ENCODE results near the gene FUNDC2.

Gene FUNDC2

DNA sequence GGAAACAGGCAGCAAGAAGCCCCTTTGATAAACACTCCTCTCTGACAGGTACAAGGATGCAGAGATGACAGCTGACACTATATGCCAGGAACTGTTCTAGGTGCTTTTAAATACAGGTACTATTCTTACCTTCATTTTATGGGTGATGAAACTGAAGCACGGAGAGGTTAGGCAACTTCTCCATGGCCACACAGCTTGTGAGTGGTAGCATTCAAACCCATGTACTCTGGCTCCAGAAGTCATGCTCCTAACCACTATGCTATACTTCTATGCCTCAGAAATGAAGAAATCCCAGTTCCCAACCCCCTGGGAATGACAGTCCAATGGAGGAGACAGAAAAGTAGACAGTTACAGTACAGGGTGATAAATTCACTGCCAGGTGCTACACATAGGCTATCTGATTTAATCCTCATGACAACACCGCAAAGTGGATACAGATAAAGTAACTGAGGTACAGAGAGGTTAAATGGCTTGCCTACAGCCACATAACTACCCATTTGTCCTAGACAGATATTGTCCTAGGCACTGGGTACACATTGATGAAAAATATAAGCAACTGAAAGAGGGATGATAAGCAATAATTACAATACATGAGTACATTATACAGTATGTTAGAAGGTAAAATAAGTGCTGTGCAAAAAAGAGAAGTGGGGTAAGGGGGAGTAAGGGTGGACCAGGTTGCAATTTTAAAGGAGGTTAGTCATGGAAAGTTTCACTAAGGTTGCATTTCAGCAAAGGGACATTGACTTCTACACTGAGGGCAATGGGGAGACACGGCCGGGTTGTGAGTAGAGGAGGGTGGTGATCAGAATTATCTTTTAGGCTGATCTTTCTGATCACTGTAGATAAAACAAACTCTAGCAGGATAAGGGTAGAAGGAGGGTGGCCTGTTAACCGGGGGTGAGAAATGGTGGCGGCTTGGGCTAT is 2.5 kb upstream of the FUNDC2 start:
- no peak for DNase-seq (ENCODE audit: low spot score)

DNA sequence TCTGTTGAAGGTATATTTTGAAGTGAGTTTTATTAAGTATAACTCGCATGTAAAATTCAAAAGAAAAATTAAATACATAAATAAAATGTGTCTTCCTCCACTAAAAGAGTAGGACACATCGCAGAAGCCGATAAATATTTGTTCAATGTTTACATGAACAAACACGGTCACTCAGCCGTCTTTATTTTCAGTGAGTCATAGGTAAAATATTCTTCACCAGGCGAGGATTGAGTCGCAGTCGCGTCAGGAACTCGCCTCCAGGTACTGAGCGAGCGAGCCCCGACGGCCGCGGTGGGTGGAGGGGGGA is 271 bp upstream of the FUNDC2 start:
- DNase-seq (ENCODE audit: low spot score) = no peak

DNA sequence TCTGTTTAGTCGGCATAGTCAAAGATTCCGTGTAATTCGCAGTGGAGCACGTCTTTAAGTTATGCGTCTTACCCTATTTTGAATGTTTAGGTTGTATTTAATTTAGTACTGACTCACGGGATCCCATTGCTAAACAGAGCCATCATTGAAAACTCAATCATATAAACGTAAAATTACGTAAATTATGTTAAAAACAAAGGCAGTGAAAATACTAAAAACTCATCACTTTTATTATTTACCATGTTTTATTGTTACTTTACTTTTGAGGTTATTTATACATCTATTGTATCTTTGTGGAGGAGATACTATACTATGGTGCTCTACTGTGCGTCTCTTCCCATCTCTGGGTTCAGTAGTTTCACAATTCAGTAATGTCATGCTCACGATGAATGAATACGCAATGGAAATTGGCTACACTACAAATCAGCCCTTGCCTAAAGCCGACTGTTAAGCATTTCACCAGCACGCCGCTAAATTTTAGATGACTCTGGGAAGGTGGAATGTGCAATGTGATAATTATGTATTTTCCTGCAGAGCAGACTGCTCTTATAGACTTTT is 944 bp downstream of the FUNDC2 start:
- peak; percentile 46 for DNase-seq (ENCODE audit: low spot score)

DNA sequence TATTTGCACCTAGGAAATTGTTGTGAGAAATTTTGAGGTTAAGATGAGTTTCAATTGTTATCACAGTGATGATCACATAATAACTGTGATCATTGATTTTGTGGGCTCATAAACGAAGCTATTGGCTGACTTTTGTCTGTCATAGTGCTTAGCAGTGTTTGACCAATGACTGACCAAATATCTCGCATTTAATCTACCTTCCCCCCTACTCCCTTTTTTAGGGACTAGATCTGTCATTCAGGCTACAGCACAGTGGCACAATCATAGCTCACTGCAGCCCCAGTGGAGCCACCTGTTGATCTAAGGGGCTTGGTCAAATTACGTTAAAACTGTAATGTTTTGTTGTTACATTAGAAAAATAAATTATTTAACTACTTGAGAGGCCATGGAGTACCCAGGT is 1.5 kb downstream of the FUNDC2 start:
- DNase-seq (ENCODE audit: low spot score) = no peak

DNA sequence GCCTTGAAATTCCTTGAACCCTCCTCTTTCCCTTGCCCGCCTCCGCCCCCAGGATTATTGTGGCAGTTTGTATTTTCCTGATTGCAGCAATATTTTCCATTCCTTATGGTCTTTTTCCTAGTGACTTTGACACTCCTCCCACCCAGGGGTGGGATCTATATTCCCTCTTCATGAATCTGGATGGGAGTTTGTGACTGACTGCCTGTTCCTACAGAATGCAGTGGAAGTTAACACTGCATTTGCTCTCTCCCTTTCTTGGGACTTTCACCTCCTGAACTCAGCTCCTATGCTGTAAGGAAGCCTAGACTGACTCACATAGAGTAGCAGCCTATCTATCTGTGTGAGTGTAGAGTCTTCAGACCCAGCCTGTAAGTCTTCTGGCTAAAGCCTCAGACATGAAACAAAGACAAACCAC is 2.2 kb downstream of the FUNDC2 start:
- DNase-seq (ENCODE audit: low spot score) = peak; percentile 2

DNA sequence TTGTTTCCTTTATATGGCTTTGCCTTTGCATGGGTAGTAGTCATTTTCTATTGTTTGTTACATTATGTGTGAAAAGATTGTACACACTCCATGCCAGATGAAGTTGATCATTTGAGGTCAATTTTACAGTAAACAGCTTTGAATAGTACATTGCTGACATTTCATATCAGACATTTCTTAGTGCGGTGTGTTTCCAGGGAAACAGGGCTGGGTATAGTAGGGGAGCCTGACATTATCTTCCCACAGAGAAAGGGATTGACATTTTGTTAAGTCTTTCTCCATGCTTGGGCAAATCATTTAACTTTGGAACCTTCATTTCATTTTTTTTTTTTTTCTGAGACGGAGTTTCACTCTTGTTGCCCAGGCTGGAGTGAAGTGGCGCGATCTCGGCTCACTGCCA is 5.0 kb downstream of the FUNDC2 start:
- no peak for DNase-seq (ENCODE audit: low spot score)

DNA sequence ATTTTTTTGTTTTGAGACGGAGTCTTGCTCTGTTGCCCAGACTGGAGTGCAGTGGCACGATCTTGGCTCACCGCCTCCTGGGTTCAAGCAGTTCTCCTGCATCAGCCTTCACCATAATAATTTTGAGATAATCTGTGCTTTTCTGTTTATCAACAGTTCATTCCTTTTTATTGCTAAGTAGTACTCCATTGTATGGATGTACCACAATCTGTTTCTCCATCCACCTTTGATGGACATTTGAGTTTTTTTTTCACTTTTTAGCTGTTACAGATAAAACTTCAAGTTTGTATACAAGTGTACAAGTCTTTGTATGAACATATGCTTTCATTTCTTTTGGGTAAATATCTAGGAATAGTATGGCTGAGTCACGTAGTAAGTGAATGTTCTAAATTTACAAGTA is 9.0 kb downstream of the FUNDC2 start:
- no peak for DNase-seq (ENCODE audit: low spot score)

DNA sequence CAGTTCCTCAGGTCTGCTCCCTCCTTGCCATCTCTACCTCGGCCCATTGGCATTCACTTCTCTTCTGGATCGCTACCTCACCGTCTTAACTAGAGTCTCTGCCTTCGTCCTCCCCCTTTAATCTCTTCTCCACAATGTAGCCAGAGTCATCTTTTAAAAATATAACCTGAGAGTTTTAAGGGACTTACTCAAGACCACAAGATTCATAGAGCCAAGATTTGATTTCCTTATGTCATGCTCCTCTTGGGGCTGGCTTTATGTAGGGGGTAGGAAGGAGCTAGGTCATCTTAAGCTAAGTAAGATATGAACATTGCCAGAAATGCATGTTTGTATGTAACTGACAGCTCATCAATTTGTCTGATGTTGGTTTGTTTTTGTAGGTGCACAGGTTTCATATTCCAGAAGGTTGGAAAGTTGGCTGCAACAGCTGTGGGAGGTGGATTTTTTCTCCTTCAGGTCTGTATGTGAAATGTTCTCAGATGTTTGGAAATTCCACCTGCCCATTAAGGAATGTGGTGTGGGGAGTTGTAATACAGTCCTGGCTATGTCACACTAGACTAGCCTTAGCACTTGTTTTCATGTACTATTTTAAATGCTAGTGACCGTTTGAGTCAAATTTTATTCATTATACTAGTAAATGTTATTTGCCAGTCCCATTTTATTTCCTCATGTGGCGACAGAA is 19.6 kb downstream of the FUNDC2 start:
- no peak for DNase-seq (ENCODE audit: low spot score)

DNA sequence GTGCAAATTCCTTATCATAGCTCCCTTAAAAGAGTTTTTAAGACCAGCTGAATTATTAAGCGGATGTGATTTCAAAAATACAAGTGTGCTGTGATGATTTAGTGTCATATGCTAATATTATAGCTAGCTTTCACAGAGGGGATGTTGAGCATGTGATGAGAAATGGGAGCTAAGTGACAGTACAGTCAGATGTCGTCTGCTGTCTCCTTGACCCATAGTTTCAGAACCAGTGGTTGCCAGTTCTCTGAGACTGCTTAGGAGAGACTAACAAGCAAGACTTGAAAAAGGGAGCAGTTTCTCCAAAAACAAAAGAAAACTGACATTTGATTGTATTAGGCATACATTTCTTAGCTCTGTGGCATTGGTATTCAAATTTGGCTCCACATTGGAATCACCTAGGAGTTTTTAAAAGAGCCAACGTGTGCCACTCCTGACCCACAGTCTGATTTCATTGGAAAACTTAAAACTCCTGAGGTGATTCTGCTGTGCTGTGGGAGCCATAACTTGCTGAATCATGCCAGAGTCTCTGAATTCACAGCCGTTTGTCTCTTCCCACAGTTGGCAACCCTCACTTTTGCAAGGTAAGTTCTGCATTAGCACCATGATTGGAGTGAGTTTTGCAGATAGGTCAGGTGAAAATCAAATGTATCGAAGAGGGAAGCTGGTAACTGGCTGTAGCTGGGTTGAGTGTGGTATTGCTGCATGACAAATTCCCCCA is 20.3 kb downstream of the FUNDC2 start:
- no peak for DNase-seq (ENCODE audit: low spot score)

DNA sequence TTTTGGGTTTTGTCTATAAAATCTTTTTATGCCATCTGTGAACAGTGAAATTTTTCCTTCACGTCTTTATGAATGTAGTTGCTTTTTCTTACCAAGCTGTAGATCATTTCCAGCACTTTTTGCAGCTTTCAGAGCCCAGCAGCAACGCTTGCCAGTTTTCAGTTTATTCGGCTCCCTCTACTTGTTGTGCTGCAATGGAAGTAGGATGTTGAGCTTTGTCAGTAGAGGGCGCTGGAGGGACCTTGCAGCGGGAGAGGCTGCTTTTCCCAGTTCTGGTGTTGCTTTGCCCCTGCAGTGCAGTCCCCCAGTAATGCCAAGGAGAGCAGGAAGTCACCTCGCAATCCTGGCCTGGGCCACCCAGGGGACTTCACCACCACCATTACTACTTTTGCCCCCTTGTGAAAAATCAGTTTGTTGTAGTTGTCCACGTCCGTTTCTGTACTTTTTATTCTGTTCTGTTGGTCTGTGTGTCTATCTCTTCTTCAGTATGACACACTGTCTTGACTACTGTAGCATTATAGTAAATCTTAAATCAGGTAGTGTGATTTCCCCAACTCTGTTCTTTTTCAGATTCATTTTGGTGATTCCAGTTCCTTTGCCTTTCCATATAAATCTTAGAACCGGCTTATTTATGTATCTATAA is 22.5 kb downstream of the FUNDC2 start:
- DNase-seq (ENCODE audit: low spot score) = peak; percentile 55

DNA sequence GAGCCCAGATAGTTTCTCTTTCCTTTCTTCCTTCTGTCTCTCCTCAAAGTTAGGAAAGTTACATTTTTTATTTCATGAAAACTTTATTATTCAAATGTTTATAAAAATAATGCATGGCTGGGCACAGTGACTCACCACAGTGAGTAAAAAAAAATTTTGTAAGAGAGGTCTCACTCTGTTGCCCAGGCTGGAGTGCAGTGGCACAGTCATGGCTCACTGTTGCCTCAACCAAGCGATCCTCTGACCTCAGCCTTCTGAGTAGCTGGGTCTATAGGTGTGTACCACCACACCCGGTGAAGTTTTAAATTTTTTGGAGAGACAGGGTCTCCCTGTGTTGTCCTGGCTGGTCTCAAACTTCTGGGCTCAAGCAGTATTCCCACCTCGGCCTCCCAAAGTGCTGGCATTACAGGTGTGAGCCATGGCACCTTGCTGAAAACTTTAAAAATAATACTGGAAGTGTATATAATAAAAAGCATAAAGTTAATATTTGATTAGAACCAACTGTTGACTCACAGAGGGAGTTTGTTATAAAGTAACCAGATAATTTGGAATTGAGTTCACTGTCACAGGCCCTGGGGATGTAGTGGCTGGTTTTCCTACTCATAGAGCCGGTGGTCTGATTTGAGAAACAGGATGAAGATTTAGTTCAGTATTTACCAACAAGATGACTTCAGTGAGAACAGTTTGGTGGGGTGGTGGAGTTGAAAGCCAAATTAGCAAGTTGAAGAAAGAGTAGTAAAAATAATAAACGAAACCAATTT is 26.3 kb downstream of the FUNDC2 start:
- DNase-seq (ENCODE audit: low spot score) = no peak

DNA sequence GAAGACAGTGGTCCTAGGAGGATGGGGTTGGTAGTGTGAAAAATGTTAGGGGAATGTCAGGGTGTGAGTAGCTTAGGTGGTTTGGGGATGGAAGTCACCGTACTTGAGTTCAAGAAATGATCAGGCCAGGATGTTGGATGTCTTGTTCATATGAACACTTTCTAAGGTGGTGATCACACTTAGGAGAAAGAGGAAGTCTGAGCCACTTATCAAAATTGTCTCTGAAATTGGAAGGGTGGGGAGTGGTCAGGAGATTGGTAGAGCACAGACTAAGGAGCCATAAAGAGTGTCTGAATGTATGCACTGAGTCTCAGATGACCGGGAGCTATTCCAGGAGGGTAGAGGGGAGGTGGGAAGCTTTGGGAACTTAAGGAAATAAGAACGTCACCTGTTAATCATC is 27.0 kb downstream of the FUNDC2 start:
- DNase-seq (ENCODE audit: low spot score) = no peak

DNA sequence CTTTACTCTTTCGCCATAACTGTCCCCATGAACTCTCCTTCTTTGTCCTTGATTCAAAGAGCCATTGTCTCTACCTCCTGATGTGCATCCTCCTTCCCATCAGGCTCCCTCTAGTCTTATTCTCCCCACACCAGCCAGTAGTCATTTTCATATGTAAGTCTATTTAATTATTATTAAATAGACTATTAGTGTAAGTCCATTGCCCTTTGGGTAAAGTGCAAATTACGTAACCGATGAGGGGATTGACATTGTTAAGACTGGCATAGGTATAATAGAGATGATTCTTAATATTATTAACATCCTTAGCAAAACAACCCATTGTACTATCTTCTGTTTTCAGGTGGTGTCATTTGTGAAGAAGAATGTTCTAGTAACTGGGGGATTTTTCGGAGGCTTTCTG is 27.6 kb downstream of the FUNDC2 start:
- DNase-seq (ENCODE audit: low spot score) = no peak

DNA sequence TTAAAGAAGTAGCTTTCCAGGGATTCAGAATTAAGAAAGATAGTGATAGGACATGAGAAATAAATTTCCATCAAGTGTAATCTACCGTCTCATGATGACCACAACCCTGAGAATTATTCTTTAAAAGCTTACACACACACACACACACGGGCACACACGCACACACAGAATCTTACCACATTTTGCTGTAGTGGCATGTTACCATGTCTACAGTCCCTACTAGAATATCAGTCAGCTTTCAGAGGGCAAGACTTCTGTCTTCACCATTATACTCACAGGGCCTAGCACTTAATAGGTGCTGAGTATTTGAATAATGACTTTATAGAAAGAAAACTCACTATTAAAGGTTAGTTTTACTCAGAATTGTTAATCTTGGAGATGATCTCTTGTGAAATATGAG is 28.9 kb downstream of the FUNDC2 start:
- DNase-seq (ENCODE audit: low spot score) = no peak

DNA sequence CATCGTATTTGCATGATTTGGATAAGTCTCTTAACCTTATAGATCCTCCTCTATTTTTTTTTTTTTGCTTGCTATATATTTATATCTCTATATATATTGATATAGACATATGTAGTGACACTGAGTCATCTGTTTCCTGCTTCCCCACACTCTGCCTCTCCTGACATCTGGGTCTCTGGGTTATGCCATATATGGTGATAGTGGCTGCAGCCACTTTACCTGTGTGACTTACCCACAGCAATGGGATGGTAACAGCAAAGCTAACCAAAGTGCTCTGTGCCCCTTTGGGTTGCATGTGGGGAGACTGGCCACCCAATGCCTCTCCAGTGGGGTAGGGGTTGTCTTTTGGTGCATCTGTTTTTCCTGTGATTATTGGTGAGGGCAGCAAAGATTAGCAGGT is 29.8 kb downstream of the FUNDC2 start:
- DNase-seq (ENCODE audit: low spot score) = no peak

DNA sequence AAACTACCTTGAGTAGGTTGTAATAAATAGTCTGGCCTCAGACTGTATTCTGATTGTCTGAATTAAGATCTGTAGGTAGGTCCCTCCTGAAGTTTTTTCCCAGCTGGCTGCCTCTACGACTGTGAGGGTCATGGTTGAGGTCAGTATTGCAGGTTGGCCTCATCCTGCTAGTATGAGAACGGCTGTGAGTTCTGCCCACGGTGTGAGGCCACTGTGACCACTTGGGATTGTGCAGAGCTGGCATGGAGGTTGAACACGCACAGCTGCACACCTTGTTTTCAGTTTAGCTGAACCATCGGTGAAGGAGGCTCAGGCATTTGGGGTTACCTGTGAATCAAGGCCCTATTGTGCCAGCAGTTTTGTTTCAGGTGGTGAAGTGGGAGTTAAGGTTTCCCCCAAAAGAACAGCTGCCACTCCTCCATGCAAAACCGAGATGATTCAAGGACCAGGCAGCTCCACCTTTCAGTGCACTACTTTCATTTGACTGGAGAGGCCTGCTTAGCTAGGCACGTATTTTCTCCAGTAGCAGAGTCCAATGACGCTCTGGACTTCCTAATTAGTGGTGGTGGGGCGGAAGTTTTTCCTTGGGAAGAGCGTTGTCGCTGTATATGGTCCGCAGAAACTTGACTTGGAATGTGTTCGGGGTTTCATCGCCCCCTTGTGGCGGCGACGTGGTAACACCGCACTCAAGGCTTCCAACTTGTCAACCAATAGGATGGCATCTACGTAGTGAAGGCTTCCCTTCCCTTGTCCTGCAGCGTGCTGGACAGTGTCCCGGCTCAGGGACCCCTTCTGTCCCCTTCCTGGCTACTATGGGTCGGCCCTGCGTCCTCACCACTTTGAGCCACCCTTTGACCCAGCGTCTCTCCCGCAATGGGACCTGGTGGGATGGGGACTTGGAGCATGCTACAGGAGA is 30.5 kb downstream of the FUNDC2 start:
- peak; percentile 61 for DNase-seq (ENCODE audit: low spot score)

DNA sequence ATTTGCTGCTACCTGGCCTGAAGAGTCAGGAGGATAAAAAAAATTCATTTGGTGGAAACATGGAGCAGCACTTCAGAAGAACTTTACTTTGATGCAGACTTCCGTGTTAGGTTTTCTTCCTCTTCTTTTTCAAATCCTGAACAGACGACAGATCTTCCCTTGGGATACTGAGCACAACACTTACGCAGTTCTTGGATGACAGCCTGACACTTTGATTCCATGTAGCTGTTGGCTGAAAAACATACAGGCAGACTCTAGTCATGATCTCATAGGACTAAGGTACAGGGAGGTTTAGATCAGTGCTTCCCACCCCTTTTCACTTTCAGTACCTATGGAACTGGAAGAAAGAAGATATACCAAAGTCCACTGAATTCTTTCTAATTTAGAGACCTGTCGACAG is 35.1 kb downstream of the FUNDC2 start:
- DNase-seq (ENCODE audit: low spot score) = no peak

DNA sequence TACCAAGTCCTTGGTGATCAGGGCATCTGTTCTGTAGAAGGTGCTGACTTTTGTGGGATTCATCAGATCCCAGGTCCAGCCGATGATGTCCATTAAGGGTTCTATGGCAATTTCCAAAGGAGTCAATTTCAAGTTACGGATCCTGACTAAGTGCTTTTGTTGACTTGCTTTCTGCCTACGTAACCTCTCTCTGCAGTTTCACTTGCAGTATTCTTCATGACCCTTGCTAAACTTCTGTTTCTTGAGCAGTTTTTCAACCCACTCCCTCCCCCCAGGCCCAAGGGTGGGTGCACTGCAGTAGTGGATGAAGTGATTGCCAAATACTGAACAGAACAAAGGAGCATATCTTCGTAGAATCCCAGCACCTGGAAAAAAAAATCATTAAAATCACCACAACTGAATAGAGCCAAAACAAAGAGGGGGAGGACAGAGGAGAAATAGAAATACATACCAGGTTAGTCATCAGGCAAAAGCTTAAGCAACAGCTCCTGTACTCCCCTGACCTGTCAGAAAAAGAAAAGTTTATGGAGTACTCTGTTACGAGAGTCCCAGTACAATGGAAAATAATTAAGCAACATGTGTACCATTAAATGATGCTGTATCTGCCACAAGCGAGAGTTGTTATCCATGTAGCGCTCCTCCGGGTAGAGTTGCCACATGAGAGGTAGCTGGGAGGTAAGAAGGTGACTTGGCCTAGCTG is 38.5 kb downstream of the FUNDC2 start:
- no peak for DNase-seq (ENCODE audit: low spot score)

DNA sequence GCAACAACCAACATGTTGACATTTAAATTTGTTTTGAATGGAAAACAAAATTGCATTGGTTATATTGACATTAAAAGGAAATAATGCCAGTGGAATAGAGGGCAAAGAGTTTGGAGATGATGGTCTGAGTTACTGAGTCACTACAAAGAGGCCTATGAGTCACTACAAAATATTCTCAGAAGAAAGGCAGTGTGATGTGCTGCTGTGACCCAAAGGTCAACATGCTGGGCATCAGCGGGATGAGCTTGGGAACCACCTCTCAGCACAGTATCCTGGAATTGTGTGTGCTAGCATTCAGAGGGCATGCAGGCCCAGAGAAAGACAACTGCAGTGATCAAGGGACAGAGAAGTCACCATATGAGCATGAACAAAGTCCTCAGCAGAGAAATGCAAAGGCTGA is 41.5 kb downstream of the FUNDC2 start:
- no peak for DNase-seq (ENCODE audit: low spot score)

DNA sequence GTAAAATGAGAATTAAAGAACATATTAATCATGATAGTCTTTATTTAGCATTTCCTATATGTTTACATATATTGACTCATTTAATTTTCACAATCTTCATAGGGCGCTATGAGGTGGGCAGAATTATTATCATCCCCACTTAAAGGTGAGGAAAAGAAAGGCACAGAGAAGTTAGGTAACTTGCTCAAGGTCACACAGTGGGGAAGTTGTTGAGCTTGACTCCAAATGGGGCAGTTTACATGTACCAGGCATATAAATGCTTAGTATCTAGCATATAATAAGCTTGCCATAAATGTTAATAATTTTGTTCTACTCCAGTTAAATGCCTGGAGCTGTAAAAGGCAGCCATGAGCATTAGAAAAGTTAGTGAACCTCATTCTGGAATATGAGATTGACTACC is 42.8 kb downstream of the FUNDC2 start:
- no peak for DNase-seq (ENCODE audit: low spot score)

Data from cerebellar cortex (tissue), 1 donor.